Posterior cingulate gyrus (tissue), 11 donors: ENCODE results near the gene SLC15A3.
A peak's percentile ranks its signal among the peaks of the same experiment; 100 is the strongest.
"Not testable (repeated sequence)": the region's sequence is repeated elsewhere in the genome, so short reads cannot be mapped to it uniquely, and the experiment has no call there.

ENCODE experiments used
- DNase-seq, 10 donors: peaks; one replicate each; pipeline versions ENCODE4 v3.0.0 to v3.0.0-alpha.2; 2020 to 2021; ENCODE audit warnings: mixed read lengths in 3 of 10
- intact Hi-C: fragments of 100-400 bp; cut with DNase I; formaldehyde crosslinking; loops from one replicate; pipeline ENCODE4 v1.15.1; 2023

Gene SLC15A3

DNA sequence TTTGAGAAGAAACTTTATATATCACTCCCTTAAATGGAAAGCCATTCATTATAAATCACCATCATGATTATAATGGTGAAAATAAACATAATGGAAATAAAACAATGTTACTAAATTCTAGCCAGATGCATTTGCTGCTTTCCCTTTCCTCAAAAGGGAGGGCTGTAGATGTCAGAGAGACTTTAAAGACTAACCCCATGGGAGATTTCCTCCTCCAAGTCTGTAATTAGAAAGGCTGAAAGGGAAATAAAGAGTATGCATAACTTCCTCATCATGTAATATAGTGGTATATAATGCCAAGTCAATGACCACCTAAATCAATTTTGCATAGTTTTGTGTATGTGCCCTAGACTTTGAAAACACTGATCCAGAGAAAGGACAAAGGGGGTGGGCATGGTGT is 25.9 kb upstream of the SLC15A3 start:
- intact Hi-C loops: no loop called here
- DNase-seq: no peak

DNA sequence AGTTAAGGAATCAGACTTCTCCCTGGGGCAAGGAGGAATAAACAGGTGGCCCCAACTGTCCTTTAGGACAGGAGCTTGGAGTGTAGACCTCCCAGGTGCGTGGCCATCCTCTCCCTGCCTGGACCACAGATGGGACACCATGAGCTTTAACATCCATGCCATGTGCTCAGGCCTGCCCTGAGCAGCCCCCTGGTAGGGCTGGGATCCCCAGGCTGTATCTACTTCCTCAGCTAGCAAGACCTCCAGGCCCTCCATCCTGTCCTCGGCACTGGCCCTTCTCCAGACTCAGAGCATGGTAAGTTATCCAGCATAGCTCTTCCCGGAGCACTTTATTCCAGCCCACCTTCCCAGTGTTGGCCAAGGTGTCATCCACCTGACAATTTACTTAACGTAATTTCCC is 25.2 kb upstream of the SLC15A3 start:
- intact Hi-C loops: no loop called here
- peak in 1 of 10 donors; percentile 52 for DNase-seq

- DNase-seq: peak in 5 of 10 donors; percentile 23 to 93 (median 55)
- intact Hi-C loops: no loop called here
Observed at GRCh38 chr11:60974726-60975125, 22.8 kb upstream of the SLC15A3 start.

- intact Hi-C loops, DNase-seq: not testable (repeated sequence)
Observed at GRCh38 chr11:60974316-60974715, 22.3 kb upstream of the SLC15A3 start.

DNA sequence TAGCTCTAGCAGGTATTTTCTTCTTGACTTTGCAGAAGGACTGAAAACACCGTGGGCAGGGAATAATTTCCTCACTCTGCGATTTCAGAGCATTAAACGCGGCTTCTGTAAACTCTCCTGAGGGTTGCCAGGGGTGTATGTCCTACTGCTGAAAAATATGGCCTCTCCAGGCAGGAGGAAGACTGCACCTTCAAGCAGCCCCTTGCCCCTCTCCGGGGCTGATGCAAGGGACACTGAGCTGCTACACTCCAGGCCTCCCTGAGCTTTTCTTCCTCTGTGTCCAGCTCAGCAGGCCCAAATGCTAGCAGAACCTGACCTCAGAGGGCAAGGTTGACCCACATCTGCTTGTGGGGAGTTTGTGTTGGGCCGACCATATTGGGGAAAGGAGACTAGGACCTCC is 21.7 kb upstream of the SLC15A3 start:
- peak in 1 of 10 donors; percentile 60 for DNase-seq
- intact Hi-C loops: no loop called here

GRCh38 chr11:60972182-60973030 is 20.4 kb upstream of the SLC15A3 start:
- intact Hi-C loops: no loop called here
- peak in 1 of 10 donors; percentile 67 for DNase-seq

DNA sequence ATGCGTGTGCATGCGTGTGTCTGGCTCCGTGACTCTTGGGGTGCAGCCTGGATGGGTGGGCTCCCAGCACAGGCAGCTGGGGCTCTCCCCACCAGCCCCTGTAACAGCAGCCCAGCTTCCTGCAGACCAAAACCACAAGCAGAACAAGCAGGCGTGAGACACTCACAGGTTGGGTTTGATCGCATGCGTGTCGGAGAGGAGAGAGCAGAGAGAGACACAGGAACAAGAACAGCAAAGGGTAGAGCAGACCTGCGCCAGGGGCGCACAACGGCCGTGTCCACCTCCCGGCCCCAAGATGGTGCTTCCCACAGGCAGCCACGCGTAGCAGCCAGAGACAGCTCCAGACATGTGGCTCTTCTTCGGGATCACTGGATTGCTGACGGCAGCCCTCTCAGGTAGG is 19.5 kb upstream of the SLC15A3 start, which contains the start of gene CD6:
CD6 (plus strand) TSS at position 161 of the 400 bp plus-strand sequence; CDS start at position 347, 186 bp downstream.
- intact Hi-C loops: no loop called here
- peak in 1 of 10 donors; percentile 43 for DNase-seq

DNA sequence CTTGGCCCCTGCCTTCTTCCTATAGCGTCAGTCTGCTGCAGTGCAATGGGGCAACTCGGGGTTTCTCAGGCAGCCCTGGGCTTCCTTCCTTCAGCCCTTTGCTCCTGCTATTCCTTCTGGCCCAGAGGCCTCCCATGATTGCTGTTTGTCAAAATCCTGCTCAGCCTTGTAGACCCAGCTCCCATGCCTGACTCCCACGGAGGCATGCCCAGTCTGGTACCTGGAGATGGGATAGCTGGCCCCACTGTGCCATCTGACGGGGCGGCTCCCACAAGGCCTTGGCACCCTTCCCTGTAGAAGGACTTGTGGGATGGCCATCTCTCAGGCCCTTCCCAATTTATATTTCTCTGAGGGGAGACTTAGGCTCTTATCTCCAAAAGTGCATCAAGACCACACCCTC is 18.9 kb upstream of the SLC15A3 start:
- DNase-seq: peak in 1 of 10 donors; percentile 53
- intact Hi-C loops: no loop called here

GRCh38 chr11:60970369-60970774 is 18.4 kb upstream of the SLC15A3 start:
- DNase-seq: peak in 7 of 10 donors; percentile 35 to 94 (median 54)
- intact Hi-C loops: no loop called here

- intact Hi-C loops: no loop called here
- DNase-seq: no peak
Observed at GRCh38 chr11:60968223-60968622, 16.2 kb upstream of the SLC15A3 start.

DNA sequence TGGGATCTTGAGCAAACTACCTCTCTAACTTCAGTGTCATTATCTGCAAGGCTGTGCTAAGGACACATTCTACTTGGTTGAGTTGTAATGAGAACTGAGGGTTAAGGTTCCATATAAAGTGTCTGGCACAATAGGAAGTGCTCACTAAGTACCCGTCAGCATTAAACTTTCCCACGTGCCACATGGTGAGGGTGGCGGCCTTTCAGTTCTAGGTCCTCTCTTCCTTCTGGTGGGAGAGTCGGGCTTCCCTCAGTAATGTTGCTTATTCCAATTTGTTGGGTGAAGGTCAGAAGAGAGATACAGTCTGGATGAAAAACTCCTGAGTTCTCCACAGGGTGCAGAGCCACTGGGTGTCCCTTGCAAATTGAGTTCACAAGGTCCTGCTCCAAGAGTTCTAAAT is 14.9 kb upstream of the SLC15A3 start:
- intact Hi-C loops: no loop called here
- DNase-seq: no peak

GRCh38 chr11:60964801-60965200 is 12.8 kb upstream of the SLC15A3 start:
- intact Hi-C loops: no loop called here
- DNase-seq: peak in 1 of 10 donors; percentile 70

DNA sequence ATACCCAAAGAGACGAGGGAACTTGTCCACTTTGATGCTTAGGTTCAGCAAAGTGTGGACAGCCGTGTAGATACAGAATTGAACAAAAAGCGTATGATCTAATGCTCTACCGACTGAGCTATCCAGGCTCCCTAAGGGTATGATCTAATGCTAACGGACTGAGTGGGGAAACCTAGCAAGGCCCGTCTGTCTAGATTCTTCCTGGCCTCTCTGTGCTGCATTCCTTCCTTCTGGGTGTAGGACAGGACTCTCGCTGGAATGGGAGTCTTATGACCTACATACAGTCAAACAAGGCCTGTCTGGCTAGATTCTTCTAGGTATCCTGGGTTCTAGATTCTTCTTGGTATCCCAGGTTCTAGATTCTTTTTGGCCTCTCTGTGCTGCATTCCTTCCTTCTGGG is 8.4 kb upstream of the SLC15A3 start:
- no peak for DNase-seq
- intact Hi-C loops: no loop called here

- intact Hi-C loops: no loop called here
- no peak for DNase-seq
Observed at GRCh38 chr11:60959431-60959830, 7.5 kb upstream of the SLC15A3 start.

DNA sequence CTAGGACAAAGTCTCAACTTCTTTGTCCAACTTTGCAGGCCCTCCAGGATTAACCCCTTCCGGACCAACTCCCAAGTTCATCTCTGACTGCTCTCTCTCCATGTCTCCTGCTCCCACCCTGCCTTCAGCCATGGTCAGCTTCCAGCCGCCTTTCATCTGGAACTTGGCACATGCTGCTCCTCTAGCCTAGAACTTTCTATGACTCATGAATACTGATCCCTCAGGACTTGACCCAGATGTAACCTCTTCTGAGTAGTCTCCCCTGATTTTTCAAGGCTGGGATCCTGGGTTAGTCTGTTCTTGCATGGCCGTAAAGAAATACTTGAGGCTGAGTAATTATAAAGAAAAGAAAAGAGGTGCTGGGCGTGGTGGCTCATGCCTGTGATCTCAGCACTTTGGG is 5.2 kb upstream of the SLC15A3 start:
- intact Hi-C loops: no loop called here
- DNase-seq: no peak

DNA sequence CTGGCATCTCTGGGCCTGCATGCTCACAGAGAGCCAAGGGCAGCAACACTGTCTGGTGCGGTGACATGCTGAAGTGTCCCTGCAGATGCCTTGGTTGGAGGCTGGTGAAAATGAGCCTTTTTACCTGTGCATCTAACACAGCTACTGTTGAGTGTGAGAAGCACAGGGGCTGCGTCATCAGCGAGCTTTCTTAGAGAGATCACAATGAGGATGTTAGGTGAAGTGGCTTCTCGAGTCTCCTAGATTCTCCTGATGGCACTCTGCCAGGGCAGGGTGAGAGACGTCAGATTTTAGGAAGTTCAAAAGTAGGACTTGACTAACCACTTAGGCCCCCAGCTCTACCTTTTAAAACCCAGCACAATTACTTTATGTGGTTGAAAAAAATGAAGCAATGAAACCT is 3.6 kb upstream of the SLC15A3 start:
- no peak for DNase-seq
- intact Hi-C loops: no loop called here

DNA sequence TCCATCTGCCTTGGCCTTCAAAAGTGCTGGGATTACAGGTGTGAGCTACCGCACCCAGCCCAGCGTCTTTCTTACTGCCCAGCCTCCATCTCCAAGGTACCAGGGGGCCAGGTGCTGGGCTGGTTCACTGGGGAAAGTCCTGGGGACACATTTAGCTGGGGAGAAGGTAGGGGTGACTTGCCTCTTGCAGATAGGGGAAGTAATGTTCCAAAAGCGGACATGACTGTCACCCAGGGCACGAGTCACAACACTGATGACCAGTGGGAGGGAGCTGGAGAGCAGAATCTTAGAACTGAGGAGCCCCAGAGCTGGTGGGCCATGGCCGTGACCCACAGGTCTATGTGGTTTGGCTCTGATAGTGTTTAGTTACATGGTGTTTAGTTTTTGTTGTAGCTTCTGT is 2.4 kb upstream of the SLC15A3 start:
- DNase-seq: peak in 1 of 10 donors; percentile 32
- intact Hi-C loops: no loop called here

DNA sequence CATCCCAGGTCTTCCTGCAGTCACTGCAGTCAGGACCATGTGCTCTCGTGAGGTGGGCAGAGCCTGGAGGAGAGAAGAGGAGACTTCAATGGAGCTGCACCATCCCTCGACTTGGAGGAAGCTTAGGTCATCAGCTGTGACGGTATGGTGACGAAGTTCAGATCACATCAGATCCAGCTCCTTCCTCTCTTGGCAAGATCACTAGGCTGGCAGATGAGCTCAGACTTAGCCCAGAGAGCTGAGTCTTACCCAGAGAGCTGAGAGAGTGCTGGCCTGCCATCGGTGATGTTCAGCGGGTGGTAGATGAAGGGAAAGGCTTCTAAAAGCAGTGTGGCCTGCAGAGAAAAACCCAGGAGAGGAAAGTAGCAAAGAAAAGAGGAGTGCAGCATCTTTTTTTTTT is 1.8 kb upstream of the SLC15A3 start:
- intact Hi-C loops: no loop called here
- no peak for DNase-seq

DNA sequence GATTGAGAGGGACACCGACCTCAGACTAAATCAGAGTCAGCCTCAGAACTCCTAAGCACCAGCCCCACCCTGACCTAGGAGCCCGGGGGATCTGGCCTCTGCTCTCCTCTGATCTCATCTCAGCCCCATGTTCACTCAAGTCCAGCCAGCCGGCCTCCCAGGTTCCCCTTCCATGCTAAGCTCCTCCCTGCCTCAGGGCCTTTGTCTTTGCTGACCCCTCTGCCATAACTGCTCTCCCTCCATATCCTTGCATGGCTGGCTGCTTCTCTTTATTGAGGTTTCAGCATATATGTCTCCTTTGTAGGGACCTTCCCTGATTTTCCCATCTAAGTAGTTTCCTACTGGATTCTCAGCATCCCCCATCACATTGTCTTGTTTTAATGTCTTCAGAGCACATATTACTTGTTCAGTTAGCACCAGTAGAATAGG is 780 bp upstream of the SLC15A3 start:
- intact Hi-C loops: no loop called here
- DNase-seq: peak in 1 of 10 donors; percentile 63

DNA sequence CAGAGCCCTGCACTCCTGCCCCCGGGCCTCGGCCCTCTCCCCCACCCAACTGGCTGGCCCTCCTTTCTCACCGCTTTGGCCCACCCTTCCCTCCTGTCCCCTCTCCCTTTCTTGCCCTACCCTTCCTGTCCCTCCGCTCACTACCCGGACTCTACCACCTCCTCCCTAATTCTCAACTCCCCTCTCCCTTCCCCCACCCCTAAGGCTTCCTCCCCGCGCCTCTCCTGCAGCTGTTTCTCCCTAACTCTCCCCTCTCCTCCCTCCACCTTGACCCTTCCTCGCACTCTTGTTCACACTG is 421 bp downstream of the SLC15A3 start:
- DNase-seq: no peak

GRCh38 chr11:60950933-60951605 is 907 bp downstream of the SLC15A3 start:
- intact Hi-C loops: no loop called here
- DNase-seq: peak in 1 of 10 donors; percentile 67

More for the DNA sequence above, 421 bp downstream of the SLC15A3 start:
- intact Hi-C loops: no loop called here

DNA sequence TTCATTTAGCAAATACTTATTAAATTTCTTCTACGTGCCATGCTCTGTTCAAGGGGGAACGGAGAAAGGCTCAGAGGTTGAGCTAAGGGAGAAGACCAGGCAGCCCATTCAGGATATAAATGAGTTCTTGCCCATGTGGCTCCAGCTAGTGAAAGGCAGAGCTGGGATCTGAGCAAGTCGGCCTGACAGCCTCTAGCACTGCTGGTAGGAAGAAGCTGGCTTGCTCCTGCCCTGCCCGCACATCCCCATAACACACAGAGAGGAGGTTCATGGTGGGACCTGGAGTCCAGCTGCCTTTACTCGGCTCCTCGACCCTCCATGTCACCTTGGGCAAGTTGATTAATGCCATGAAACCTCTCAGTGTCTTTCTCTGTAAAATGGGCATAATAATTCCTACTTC is 2.0 kb downstream of the SLC15A3 start:
- DNase-seq: no peak
- intact Hi-C loops: no loop called here
